ENCODE results near the gene HDAC7. TPM values are rescaled to one million over a fixed set of nuclear protein-coding genes. Genes with fewer than 3 reads are reported as not detected.
A peak's percentile ranks its signal among the peaks of the same experiment; 100 is the strongest.

HDAC7 gene
- total RNA-seq, 2 donors from 2014 or later = 163 to 471 TPM

- peak; percentile 20 for ATAC-seq (replicated peaks)
- Mint-ChIP-seq H3K27ac (peak overlapping the region; percentile 70), H3K4me1 (peaks cover 13% of the 10 kb centered on the region), H3K36me3 (ENCODE audit: low read depth) (peaks cover 58% of the 10 kb centered on the region), H3K9me3 (no peaks in the 10 kb centered on the region), H3K27me3 (no peaks in the 10 kb centered on the region), H3K4me3 (peak overlapping the region; percentile 5)
Measured at GRCh38 chr12:47781479-47782371, 38.0 kb downstream of the HDAC7 start.

- peaks cover 13% of the 10 kb centered on the region for H3K4me1 Mint-ChIP-seq
- peak overlapping the region; percentile 25 for H3K4me3 Mint-ChIP-seq
- peak; percentile 6 for ATAC-seq (replicated peaks)
- H3K27me3 Mint-ChIP-seq = no peaks in the 10 kb centered on the region
- H3K27ac Mint-ChIP-seq = peak overlapping the region; percentile 83
- peaks cover 41% of the 10 kb centered on the region for H3K36me3 Mint-ChIP-seq (ENCODE audit: low read depth)
- no peaks in the 10 kb centered on the region for H3K9me3 Mint-ChIP-seq
Measured at GRCh38 chr12:47779943-47780504, 39.7 kb downstream of the HDAC7 start.

- H3K27ac Mint-ChIP-seq = peak overlapping the region; percentile 83
- peak; percentile 79 for ATAC-seq (replicated peaks)
- H3K4me3 Mint-ChIP-seq = peak overlapping the region; percentile 25
- H3K27me3 Mint-ChIP-seq = no peaks in the 10 kb centered on the region
- peaks cover 35% of the 10 kb centered on the region for H3K36me3 Mint-ChIP-seq (ENCODE audit: low read depth)
- H3K4me1 Mint-ChIP-seq = peaks cover 13% of the 10 kb centered on the region
- H3K9me3 Mint-ChIP-seq = no peaks in the 10 kb centered on the region
Measured at GRCh38 chr12:47779301-47779942, 40.3 kb downstream of the HDAC7 start.

GRCh38 chr12:47778881-47779280, 40.8 kb downstream of the HDAC7 start:
- Mint-ChIP-seq H3K27me3 (no peaks in the 10 kb centered on the region), H3K4me3 (peak overlapping the region; percentile 25), H3K9me3 (no peaks in the 10 kb centered on the region), H3K27ac (peak overlapping the region; percentile 83), H3K4me1 (peaks cover 13% of the 10 kb centered on the region), H3K36me3 (ENCODE audit: low read depth) (peaks cover 30% of the 10 kb centered on the region)
- ATAC-seq (replicated peaks) = no peak

GRCh38 chr12:47777741-47778558, 41.8 kb downstream of the HDAC7 start:
- no peak overlapping the region for H3K4me3 Mint-ChIP-seq
- H3K4me1 Mint-ChIP-seq = peaks cover 13% of the 10 kb centered on the region
- no peaks in the 10 kb centered on the region for H3K9me3 Mint-ChIP-seq
- peaks cover 23% of the 10 kb centered on the region for H3K36me3 Mint-ChIP-seq (ENCODE audit: low read depth)
- H3K27me3 Mint-ChIP-seq = no peaks in the 10 kb centered on the region
- H3K27ac Mint-ChIP-seq = peak overlapping the region; percentile 40
- no peak for ATAC-seq (replicated peaks)

- no peak for ATAC-seq (replicated peaks)
- H3K27me3 Mint-ChIP-seq = no peaks in the 10 kb centered on the region
- H3K4me1 Mint-ChIP-seq = peaks cover 9% of the 10 kb centered on the region
- H3K27ac Mint-ChIP-seq = peak overlapping the region; percentile 40
- no peaks in the 10 kb centered on the region for H3K9me3 Mint-ChIP-seq
- peaks cover 16% of the 10 kb centered on the region for H3K36me3 Mint-ChIP-seq (ENCODE audit: low read depth)
- no peak overlapping the region for H3K4me3 Mint-ChIP-seq
Measured at GRCh38 chr12:47777151-47777550, 42.6 kb downstream of the HDAC7 start.

- H3K9me3 Mint-ChIP-seq = no peaks in the 10 kb centered on the region
- no peak overlapping the region for H3K4me3 Mint-ChIP-seq
- H3K27me3 Mint-ChIP-seq = no peaks in the 10 kb centered on the region
- peaks cover 12% of the 10 kb centered on the region for H3K36me3 Mint-ChIP-seq (ENCODE audit: low read depth)
- ATAC-seq (replicated peaks) = no peak
- peaks cover 5% of the 10 kb centered on the region for H3K4me1 Mint-ChIP-seq
- H3K27ac Mint-ChIP-seq = peak overlapping the region; percentile 40
Measured at GRCh38 chr12:47776471-47777143, 43.1 kb downstream of the HDAC7 start.

- Mint-ChIP-seq H3K27me3 (no peaks in the 10 kb centered on the region), H3K36me3 (ENCODE audit: low read depth) (no peaks in the 10 kb centered on the region), H3K4me1 (peaks cover 5% of the 10 kb centered on the region), H3K9me3 (no peaks in the 10 kb centered on the region), H3K27ac (peak overlapping the region; percentile 40), H3K4me3 (peak overlapping the region; percentile 82)
- ATAC-seq (replicated peaks) = no peak
Measured at GRCh38 chr12:47775100-47775911, 44.4 kb downstream of the HDAC7 start.

GRCh38 chr12:47774663-47775062, 45.0 kb downstream of the HDAC7 start:
- Mint-ChIP-seq H3K27me3 (no peaks in the 10 kb centered on the region), H3K4me1 (peaks cover 5% of the 10 kb centered on the region), H3K36me3 (ENCODE audit: low read depth) (no peaks in the 10 kb centered on the region), H3K9me3 (no peaks in the 10 kb centered on the region), H3K4me3 (peak overlapping the region; percentile 82), H3K27ac (peak overlapping the region; percentile 76)
- ATAC-seq (replicated peaks) = no peak

GRCh38 chr12:47773858-47774580, 45.7 kb downstream of the HDAC7 start:
- H3K4me1 Mint-ChIP-seq = peaks cover 1% of the 10 kb centered on the region
- no peaks in the 10 kb centered on the region for H3K36me3 Mint-ChIP-seq (ENCODE audit: low read depth)
- H3K4me3 Mint-ChIP-seq = peak overlapping the region; percentile 82
- peak overlapping the region; percentile 76 for H3K27ac Mint-ChIP-seq
- H3K9me3 Mint-ChIP-seq = no peaks in the 10 kb centered on the region
- ATAC-seq (replicated peaks) = no peak
- H3K27me3 Mint-ChIP-seq = no peaks in the 10 kb centered on the region

- Mint-ChIP-seq H3K4me1 (no peaks in the 10 kb centered on the region), H3K9me3 (no peaks in the 10 kb centered on the region), H3K27me3 (no peaks in the 10 kb centered on the region), H3K27ac (peak within 1 kb of the TSS; percentile 76), H3K4me3 (peak within 1 kb of the TSS; percentile 82), H3K36me3 (ENCODE audit: low read depth) (no peaks in the 10 kb centered on the region)
- peak; percentile 73 for ATAC-seq (replicated peaks)
Measured at GRCh38 chr12:47773062-47773857, 46.4 kb downstream of the HDAC7 start, which contains the start of gene SLC48A1. Gene SLC48A1, plus strand, starts transcription at chr12:47773238. Its CDS starts 67 bp downstream, at chr12:47773305.

GRCh38 chr12:47772738-47773061, 47.0 kb downstream of the HDAC7 start:
- H3K36me3 Mint-ChIP-seq (ENCODE audit: low read depth) = no peaks in the 10 kb centered on the region
- H3K4me3 Mint-ChIP-seq = peak overlapping the region; percentile 74
- H3K27ac Mint-ChIP-seq = peak overlapping the region; percentile 61
- no peak for ATAC-seq (replicated peaks)
- H3K9me3 Mint-ChIP-seq = no peaks in the 10 kb centered on the region
- no peaks in the 10 kb centered on the region for H3K27me3 Mint-ChIP-seq
- no peaks in the 10 kb centered on the region for H3K4me1 Mint-ChIP-seq
